Fibroblast of lung (primary cell): Measurements from ENCODE around the gene VPS4B. TPM values are rescaled to one million over a fixed set of nuclear protein-coding genes. Genes with fewer than 3 reads are reported as not detected.

Experiments used
- DNase-seq, 2 donors: peaks; one replicate each; pipeline versions ENCODE4 v3.0.0 to v3.0.0-alpha.2; 2010; ENCODE audit warnings: low read depth in 2 of 2
- H2AFZ ChIP-seq: 2 replicates; pipeline ENCODE4 v1.5.1; 2012; ENCODE audit warnings: low read length, control low read depth, inconsistent platforms
- H3K27ac ChIP-seq: 2 replicates; pipeline ENCODE4 v1.5.1; 2011; ENCODE audit warnings: low read length, control low read depth; ENCODE audit not compliant: insufficient read depth
- H3K27me3 ChIP-seq: 2 replicates; pipeline ENCODE4 v1.5.1; 2011; ENCODE audit warnings: mild to moderate bottlenecking, low read length; ENCODE audit not compliant: control insufficient read depth, insufficient read depth
- H3K36me3 ChIP-seq: 2 replicates; pipeline ENCODE4 v1.5.1; 2011; ENCODE audit warnings: low read length; ENCODE audit not compliant: control insufficient read depth, insufficient read depth
- H3K4me1 ChIP-seq: 2 replicates; pipeline ENCODE4 v1.5.1; 2011; ENCODE audit warnings: low read length; ENCODE audit not compliant: control insufficient read depth, insufficient read depth; ENCODE audit errors: extremely low read depth
- H3K4me2 ChIP-seq: 2 replicates; pipeline ENCODE4 v1.5.1; 2011; ENCODE audit warnings: low read length, control low read depth; ENCODE audit not compliant: insufficient read depth; ENCODE audit errors: extremely low read depth
- H3K4me3 ChIP-seq, 4 experiments: fragments of 200-600 bp in 1 of 4; sonication (generic) in 1 of 4; replicated peaks in 1 of 4; 2 replicates each; pipeline ENCODE4 v1.5.1; 2011 to 2016; ENCODE audit warnings: low read length in 4 of 4, low read depth in 3 of 4, mild to moderate bottlenecking in 3 of 4, control low read depth in 2 of 4, inconsistent platforms in 1 of 4, mixed read lengths in 1 of 4; ENCODE audit not compliant: insufficient read depth in 1 of 4; ENCODE audit errors: control extremely low read depth in 1 of 4
- H3K79me2 ChIP-seq: 2 replicates; pipeline ENCODE4 v1.5.1; 2012; ENCODE audit warnings: mild to moderate bottlenecking, low read length, inconsistent platforms; ENCODE audit not compliant: control insufficient read depth, insufficient read depth
- H3K9ac ChIP-seq: 2 replicates; pipeline ENCODE4 v1.5.1; 2011; ENCODE audit warnings: mild to moderate bottlenecking, low read length, control low read depth; ENCODE audit not compliant: insufficient read depth
- H3K9me3 ChIP-seq: 2 replicates; pipeline ENCODE4 v1.5.1; 2012; ENCODE audit warnings: low read depth, low read length; ENCODE audit not compliant: control insufficient read depth, insufficient read depth
- H4K20me1 ChIP-seq: 2 replicates; pipeline ENCODE4 v1.5.1; 2011; ENCODE audit warnings: low read length; ENCODE audit not compliant: control insufficient read depth, insufficient read depth; ENCODE audit errors: extremely low read depth
- CTCF ChIP-seq, 2 donors: IDR thresholded peaks in 1 of 2; conservative IDR thresholded peaks in 1 of 2; 1 replicate in 1 of 2; 2 replicates in 1 of 2; pipeline ENCODE4 v1.5.1; 2011 to 2012; ENCODE audit warnings: low read length in 2 of 2, control low read depth in 1 of 2, inconsistent platforms in 1 of 2, low read depth in 1 of 2, mild to moderate bottlenecking in 1 of 2
- EZH2 ChIP-seq: IDR thresholded peaks from 2 replicates; pipeline ENCODE4 v1.5.1; 2012; ENCODE audit warnings: low read length, control low read depth, mild to moderate bottlenecking; ENCODE audit errors: missing control alignments
- polyA plus RNA-seq, 2 donors: library from polyadenylated mRNA; depleted of rRNA in 1 of 2; stranded (reverse) in 1 of 2; unstranded in 1 of 2; fragments of >200 nt; gene quantifications; 2 replicates each; pipeline ENCODE4 v1.2.1, GENCODE V29; 2011 to 2012; ENCODE audit warnings: missing spikeins in 1 of 2
- total RNA-seq: library from RNA; depleted of rRNA; stranded (reverse); fragments of >200 nt; gene quantifications from 2 replicates; pipeline ENCODE4 v1.2.1, GENCODE V29; 2014

Gene VPS4B
- total and polyA plus RNA-seq, 2 donors (not counting 1 experiment from before 2014, with no cell fraction given) = 38.0 to 52.0 TPM

- no peak overlapping the region for H3K4me3 ChIP-seq
- DNase-seq = no peak
- TF ChIP-seq CTCF (conservative IDR thresholded peaks at IDR 0.05 in 1 of 2, IDR thresholded peaks at IDR 0.05 in 1 of 2; ENCODE audit: low read depth in 1 of 2, low read length in 2 of 2) = no peak
- TF ChIP-seq EZH2 = no peak
- H3K36me3 ChIP-seq = peaks cover 2% of the 10 kb centered on the region
- no peaks in the 10 kb centered on the region for H3K9me3 ChIP-seq
- peaks cover 2% of the 10 kb centered on the region for H4K20me1 ChIP-seq
- no peak overlapping the region for H3K27ac ChIP-seq
- no peak overlapping the region for H2AFZ ChIP-seq
- no peaks in the 10 kb centered on the region for H3K79me2 ChIP-seq
- no peak overlapping the region for H3K9ac ChIP-seq
- no peaks in the 10 kb centered on the region for H3K27me3 ChIP-seq
- no peak overlapping the region for H3K4me2 ChIP-seq
- H3K4me1 ChIP-seq = no peaks in the 10 kb centered on the region
Observed at GRCh38 chr18:63387861-63388260, 34.4 kb downstream of the VPS4B start.

GRCh38 chr18:63382843-63383242, 39.4 kb downstream of the VPS4B start:
- TF ChIP-seq EZH2 (no peak), CTCF (conservative IDR thresholded peaks at IDR 0.05 in 1 of 2, IDR thresholded peaks at IDR 0.05 in 1 of 2; ENCODE audit: low read depth in 1 of 2, low read length in 2 of 2) (no peak)
- Histone ChIP-seq H3K79me2 (no peaks in the 10 kb centered on the region), H3K27me3 (no peaks in the 10 kb centered on the region), H3K27ac (no peak overlapping the region), H2AFZ (no peak overlapping the region), H3K9me3 (no peaks in the 10 kb centered on the region), H3K9ac (no peak overlapping the region), H3K4me1 (no peaks in the 10 kb centered on the region), H3K4me3 (no peak overlapping the region), H4K20me1 (no peaks in the 10 kb centered on the region), H3K4me2 (no peak overlapping the region), H3K36me3 (no peaks in the 10 kb centered on the region)
- no peak for DNase-seq

GRCh38 chr18:63379639-63379962, 42.7 kb downstream of the VPS4B start:
- H2AFZ ChIP-seq = no peak overlapping the region

More at GRCh38 chr18:63379639-63379962, 42.7 kb downstream of the VPS4B start:
- DNase-seq = peak in 1 of 2 donors; percentile 15
- H3K4me3 ChIP-seq = no peak overlapping the region
- no peak overlapping the region for H3K4me2 ChIP-seq
- H4K20me1 ChIP-seq = no peaks in the 10 kb centered on the region
- no peaks in the 10 kb centered on the region for H3K27me3 ChIP-seq
- TF ChIP-seq CTCF (conservative IDR thresholded peaks at IDR 0.05 in 1 of 2, IDR thresholded peaks at IDR 0.05 in 1 of 2; ENCODE audit: low read depth in 1 of 2, low read length in 2 of 2) (no peak), EZH2 (no peak)
- no peak overlapping the region for H3K9ac ChIP-seq
- no peaks in the 10 kb centered on the region for H3K9me3 ChIP-seq
- H3K79me2 ChIP-seq = no peaks in the 10 kb centered on the region
- no peaks in the 10 kb centered on the region for H3K4me1 ChIP-seq
- H3K36me3 ChIP-seq = no peaks in the 10 kb centered on the region
- no peak overlapping the region for H3K27ac ChIP-seq
